Activated naive CD4-positive, alpha-beta T cell treated with anti-CD3 and anti-CD28 coated beads for 36 hours (primary cell): ENCODE measurements around the gene RHOXF2. TPM values are rescaled to one million over a fixed set of nuclear protein-coding genes. Genes with fewer than 3 reads are reported as not detected.
"Not testable (repeated sequence)": the region's sequence is repeated elsewhere in the genome, so short reads cannot be mapped to it uniquely, and the experiment has no call there.

Experiments
- CTCF ChIA-PET: fragments of 350-600 bp; sonication (Branson Sonifier 250); formaldehyde crosslinking; loops from one replicate; lab custom pipeline; 2021; ENCODE audit warnings: antibody characterized with exemption; lab: Charles Lee
- DNase-seq: peaks from one replicate; pipeline ENCODE4 v3.0.0-alpha.2; 2020
- H3K27ac Mint-ChIP-seq: one replicate; pipeline ENCODE4 v1.8.0; 2021; ENCODE audit warnings: mild to moderate bottlenecking, mixed read lengths
- H3K27me3 Mint-ChIP-seq: one replicate; pipeline ENCODE4 v1.8.0; 2021; ENCODE audit warnings: low read depth, mixed read lengths
- H3K36me3 Mint-ChIP-seq: one replicate; pipeline ENCODE4 v1.8.0; 2021; ENCODE audit warnings: low read depth, mixed read lengths
- H3K4me1 Mint-ChIP-seq: one replicate; pipeline ENCODE4 v1.8.0; 2021; ENCODE audit warnings: low read depth, mixed read lengths
- H3K4me3 Mint-ChIP-seq: one replicate; pipeline ENCODE4 v1.8.0; 2021; ENCODE audit warnings: mild to moderate bottlenecking, moderate library complexity, mixed read lengths
- H3K9me3 Mint-ChIP-seq: one replicate; pipeline ENCODE4 v1.8.0; 2021; ENCODE audit warnings: mixed read lengths
- intact Hi-C: fragments of 100-400 bp; cut with micrococcal nuclease; formaldehyde crosslinking; loops from one replicate; pipeline ENCODE4 v1.15.1; 2023
- total RNA-seq, 2 experiments: library from RNA; stranded (reverse); gene quantifications; one replicate each; pipeline ENCODE4 v1.2.3, GENCODE V29; 2021

Gene RHOXF2
- total RNA-seq, 2 experiments from 2014 or later = not detected

DNA sequence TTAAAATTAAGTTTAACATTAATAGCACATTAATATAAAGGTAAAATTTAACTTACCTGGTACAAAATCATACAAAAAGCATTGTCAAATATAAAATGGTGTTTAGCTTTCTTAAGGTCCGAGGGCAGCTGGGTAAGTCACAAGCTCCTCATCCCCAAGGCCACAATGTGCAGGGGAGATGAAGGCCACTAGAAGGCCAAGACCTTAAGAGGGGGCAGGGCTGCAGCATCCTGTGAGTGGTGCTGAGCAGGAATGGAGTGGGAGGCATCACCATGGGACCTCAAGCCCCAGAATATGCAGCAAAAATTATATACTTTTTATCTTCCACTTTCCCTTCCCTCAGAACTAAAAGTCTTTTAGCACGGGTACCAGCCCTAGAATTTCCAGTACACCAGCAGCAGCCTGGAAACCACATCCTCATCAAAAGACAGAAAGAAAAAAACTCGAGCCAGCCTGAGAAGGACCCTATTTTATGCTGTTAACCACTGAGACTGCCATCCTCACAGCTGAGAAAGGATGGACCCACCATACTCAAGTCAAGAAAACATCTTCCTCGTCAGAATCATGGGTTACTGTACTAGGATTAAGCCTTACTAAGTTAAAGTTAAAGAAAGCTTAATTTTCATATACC is 13.0 kb upstream of the RHOXF2 start:
- Mint-ChIP-seq H3K9me3 (peaks cover 5% of the 10 kb centered on the region), H3K27ac (no peak overlapping the region), H3K4me1 (peaks cover 25% of the 10 kb centered on the region), H3K4me3 (no peak overlapping the region), H3K36me3 (peaks cover 5% of the 10 kb centered on the region), H3K27me3 (no peaks in the 10 kb centered on the region)
- intact Hi-C loops = no loop called here
- CTCF ChIA-PET = interaction anchor here (0.8 kb wide), 1 partner anchor 69 kb away, joined by 3 read pairs; no protein-coding TSS in a partner anchor
- no peak for DNase-seq

DNA sequence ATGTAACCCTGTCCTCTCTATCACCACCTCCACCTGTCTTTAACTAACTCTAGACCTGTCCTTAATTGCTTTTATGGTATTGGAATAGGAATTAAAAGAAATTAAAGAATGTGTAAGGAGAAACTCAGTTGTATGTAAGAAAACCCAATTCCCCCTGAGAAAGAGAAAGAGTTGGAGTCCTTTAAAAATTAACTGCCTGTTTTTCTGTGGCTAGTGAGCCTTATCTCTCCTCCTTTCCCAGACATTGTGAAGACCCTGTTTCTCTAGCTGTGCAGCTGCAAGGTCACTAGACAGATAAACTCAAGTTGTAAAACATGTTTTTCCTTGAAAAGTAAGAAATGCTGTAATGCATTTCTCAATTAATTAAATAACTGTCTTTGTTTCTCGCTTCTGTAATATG is 12.1 kb upstream of the RHOXF2 start:
- peaks cover 25% of the 10 kb centered on the region for H3K4me1 Mint-ChIP-seq
- H3K9me3 Mint-ChIP-seq, H3K27ac Mint-ChIP-seq, DNase-seq, CTCF ChIA-PET, intact Hi-C loops, H3K36me3 Mint-ChIP-seq, H3K27me3 Mint-ChIP-seq, H3K4me3 Mint-ChIP-seq: not testable (repeated sequence)

DNA sequence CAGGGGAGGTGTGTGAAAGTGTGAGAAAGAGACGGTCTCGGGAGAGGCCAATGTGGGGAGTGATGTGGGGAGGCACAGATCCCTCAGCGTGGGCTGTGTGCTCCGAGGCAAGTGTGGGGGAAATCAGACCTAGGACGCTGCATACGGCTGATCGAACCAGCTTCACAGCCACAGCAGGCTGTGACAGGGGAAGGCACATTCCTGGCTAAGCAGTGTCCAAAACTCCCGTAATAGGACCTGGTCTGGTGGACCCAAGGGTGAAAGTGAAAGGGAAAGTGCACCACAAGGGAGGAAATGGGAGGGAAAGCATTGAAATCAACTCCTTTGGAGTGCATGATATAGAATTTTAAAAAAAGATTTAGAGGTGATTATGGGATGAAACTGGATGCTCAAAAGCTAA is 10.9 kb upstream of the RHOXF2 start:
- peaks cover 5% of the 10 kb centered on the region for H3K9me3 Mint-ChIP-seq
- intact Hi-C loops = no loop called here
- CTCF ChIA-PET = interaction anchor here (1.6 kb wide), 1 partner anchor 59 kb away, joined by 5 read pairs; no protein-coding TSS in a partner anchor
- no peak overlapping the region for H3K27ac Mint-ChIP-seq
- H3K27me3 Mint-ChIP-seq = no peaks in the 10 kb centered on the region
- peaks cover 25% of the 10 kb centered on the region for H3K4me1 Mint-ChIP-seq
- no peak overlapping the region for H3K4me3 Mint-ChIP-seq
- H3K36me3 Mint-ChIP-seq = peaks cover 5% of the 10 kb centered on the region
- no peak for DNase-seq

- intact Hi-C loops, H3K9me3 Mint-ChIP-seq, H3K27ac Mint-ChIP-seq, H3K4me3 Mint-ChIP-seq, H3K27me3 Mint-ChIP-seq, DNase-seq, CTCF ChIA-PET, H3K36me3 Mint-ChIP-seq: not testable (repeated sequence)
- H3K4me1 Mint-ChIP-seq = peaks cover 12% of the 10 kb centered on the region
Measured at GRCh38 chrX:120150109-120150744, 8.2 kb upstream of the RHOXF2 start.

DNA sequence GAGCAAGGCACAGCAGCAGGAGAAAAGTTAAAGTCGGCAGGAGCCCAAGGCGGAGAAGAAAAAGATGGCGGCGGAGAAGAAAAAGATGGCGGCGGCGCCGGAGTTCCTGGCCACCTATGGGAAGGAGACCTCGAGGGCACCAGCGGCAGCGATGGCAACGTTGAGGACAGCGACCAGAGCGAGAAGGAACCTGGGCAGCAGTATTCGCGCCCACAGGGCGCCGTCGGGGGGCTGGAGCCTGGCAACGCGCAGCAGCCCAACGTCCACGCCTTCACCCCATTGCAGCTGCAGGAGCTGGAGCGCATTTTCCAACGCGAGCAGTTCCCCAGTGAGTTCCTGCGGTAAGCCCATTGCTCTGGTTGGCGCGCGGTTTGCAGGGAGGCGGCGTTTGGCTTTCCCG is 673 bp downstream of the RHOXF2 start:
- H3K4me1 Mint-ChIP-seq, H3K4me3 Mint-ChIP-seq, CTCF ChIA-PET, H3K9me3 Mint-ChIP-seq, intact Hi-C loops, H3K27ac Mint-ChIP-seq, H3K27me3 Mint-ChIP-seq, H3K36me3 Mint-ChIP-seq, DNase-seq: not testable (repeated sequence)

- H3K27ac Mint-ChIP-seq, H3K36me3 Mint-ChIP-seq, CTCF ChIA-PET, H3K27me3 Mint-ChIP-seq, H3K4me1 Mint-ChIP-seq, intact Hi-C loops, H3K4me3 Mint-ChIP-seq, H3K9me3 Mint-ChIP-seq, DNase-seq: not testable (repeated sequence)
Measured at GRCh38 chrX:120193254-120193653, 34.8 kb downstream of the RHOXF2 start.

GRCh38 chrX:120193720-120194119 is 35.3 kb downstream of the RHOXF2 start:
- H3K36me3 Mint-ChIP-seq, intact Hi-C loops, H3K4me3 Mint-ChIP-seq, H3K27ac Mint-ChIP-seq, DNase-seq, H3K9me3 Mint-ChIP-seq, H3K4me1 Mint-ChIP-seq, CTCF ChIA-PET, H3K27me3 Mint-ChIP-seq: not testable (repeated sequence)

DNA sequence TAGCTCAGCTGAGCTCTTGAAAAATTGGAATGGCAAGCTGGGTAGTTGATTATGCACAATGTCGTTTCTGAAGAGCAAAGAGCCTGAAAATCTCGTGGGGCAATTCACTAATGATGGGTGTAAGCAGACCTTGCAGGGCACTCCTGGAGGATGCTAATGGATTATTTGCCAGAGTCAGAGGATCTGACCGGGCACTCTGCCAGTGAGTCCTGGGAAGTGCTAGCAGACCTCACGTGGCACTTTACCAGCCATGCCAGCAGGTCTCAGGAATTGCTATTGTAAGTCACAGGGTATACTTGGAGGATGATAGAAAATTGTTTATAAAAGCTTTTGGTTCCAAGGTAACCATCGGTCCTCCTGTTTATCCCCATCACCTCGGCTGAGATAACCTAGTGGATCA is 37.4 kb downstream of the RHOXF2 start:
- CTCF ChIA-PET, H3K27me3 Mint-ChIP-seq, DNase-seq, H3K27ac Mint-ChIP-seq, H3K4me1 Mint-ChIP-seq, intact Hi-C loops, H3K9me3 Mint-ChIP-seq, H3K36me3 Mint-ChIP-seq, H3K4me3 Mint-ChIP-seq: not testable (repeated sequence)

GRCh38 chrX:120196626-120197283 is 38.3 kb downstream of the RHOXF2 start:
- H3K4me1 Mint-ChIP-seq, H3K36me3 Mint-ChIP-seq, H3K27ac Mint-ChIP-seq, H3K4me3 Mint-ChIP-seq, intact Hi-C loops, H3K27me3 Mint-ChIP-seq, CTCF ChIA-PET, H3K9me3 Mint-ChIP-seq, DNase-seq: not testable (repeated sequence)

GRCh38 chrX:120200851-120201250 is 42.4 kb downstream of the RHOXF2 start:
- DNase-seq = no peak
- Mint-ChIP-seq H3K36me3 (no peaks in the 10 kb centered on the region), H3K4me1 (no peaks in the 10 kb centered on the region), H3K27me3 (no peaks in the 10 kb centered on the region), H3K27ac (no peak overlapping the region), H3K9me3 (no peaks in the 10 kb centered on the region), H3K4me3 (no peak overlapping the region)
- intact Hi-C loops = no loop called here
- CTCF ChIA-PET = no interaction called here

DNA sequence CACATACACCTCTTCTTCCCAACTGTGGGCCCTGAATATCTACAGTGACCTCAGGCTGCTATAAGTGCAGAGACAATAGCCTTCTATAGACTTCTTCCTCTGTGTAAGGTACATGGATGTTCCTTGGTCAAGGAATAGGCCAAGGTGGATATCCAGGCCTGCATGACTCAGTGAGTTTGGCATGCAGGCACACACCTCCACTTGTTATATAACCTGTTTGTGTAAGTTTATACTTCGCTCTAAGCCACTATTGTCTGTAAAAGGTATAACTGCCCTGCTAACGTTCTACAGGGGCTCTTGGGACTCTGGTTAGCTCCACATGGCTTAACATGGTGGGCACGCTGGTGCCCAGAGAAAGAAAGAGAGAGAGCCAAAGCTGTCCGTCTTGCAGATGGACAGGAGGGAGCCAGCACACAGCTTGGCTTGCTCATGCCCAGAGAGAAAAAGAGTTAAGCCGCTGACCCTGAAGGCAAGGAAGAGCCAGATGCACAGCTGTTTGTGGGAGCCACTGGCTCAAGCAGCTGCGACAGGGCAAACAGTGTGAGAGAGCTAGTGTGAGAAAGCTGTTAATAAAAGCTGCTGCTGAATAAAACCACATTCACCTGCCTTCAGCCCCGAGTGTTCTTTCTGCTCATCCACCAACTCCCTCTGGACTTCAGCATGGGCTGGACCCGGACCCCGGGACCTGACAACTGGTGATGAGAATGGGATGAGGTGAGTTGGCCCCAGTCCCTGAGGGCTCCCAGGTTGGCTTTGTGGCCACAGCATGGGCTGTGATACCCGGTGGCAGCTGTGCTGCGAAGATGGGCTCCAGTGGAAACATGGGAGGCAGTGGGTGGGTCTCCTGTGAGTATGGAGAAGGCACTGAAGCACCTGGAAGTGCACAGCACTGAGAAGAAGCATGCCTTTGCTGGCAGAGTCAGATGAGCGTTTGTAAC is 47.7 kb downstream of the RHOXF2 start:
- DNase-seq = no peak
- CTCF ChIA-PET = no interaction called here
- Mint-ChIP-seq H3K4me3 (no peak overlapping the region), H3K4me1 (no peaks in the 10 kb centered on the region), H3K36me3 (no peaks in the 10 kb centered on the region), H3K27me3 (no peaks in the 10 kb centered on the region), H3K27ac (no peak overlapping the region), H3K9me3 (no peaks in the 10 kb centered on the region)
- intact Hi-C loops = no loop called here

DNA sequence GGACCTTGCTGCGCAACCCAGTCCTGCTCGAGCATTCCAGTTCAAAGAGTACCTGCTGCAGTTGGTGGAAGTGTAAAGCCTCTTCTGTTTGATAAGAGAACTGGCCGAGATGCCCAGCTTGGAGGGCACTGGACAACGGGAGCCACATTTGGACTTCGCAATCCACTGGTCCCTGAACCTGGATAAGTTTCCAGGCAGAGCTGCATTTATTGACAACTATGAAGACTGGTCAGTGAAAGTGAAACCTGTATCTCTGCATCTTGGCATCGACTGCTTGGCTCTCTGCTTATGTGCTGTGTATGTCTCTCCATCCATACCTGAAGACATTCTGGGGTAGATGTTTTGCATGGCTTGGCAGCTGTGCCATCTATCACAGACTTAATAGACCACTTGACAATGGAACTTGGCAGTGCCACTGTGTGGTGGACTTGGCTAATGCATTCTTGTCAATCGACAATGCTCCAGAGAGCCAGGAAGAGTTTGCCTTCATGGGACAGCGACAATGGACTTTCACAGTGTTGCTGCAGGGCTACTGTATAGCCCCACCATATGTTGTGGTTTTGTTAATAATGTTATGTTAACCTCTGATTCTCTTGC is 48.7 kb downstream of the RHOXF2 start:
- Mint-ChIP-seq H3K36me3 (no peaks in the 10 kb centered on the region), H3K27me3 (no peaks in the 10 kb centered on the region), H3K4me1 (no peaks in the 10 kb centered on the region), H3K9me3 (no peaks in the 10 kb centered on the region), H3K4me3 (no peak overlapping the region), H3K27ac (no peak overlapping the region)
- intact Hi-C loops = no loop called here
- DNase-seq = no peak
- CTCF ChIA-PET = no interaction called here
